CD8-positive, alpha-beta memory T cell (primary cell): ENCODE results near the gene AARSD1. TPM values are rescaled to one million over a fixed set of nuclear protein-coding genes. Genes with fewer than 3 reads are reported as not detected.
A peak's percentile ranks its signal among the peaks of the same experiment; 100 is the strongest.
"Not testable (repeated sequence)": the region's sequence is repeated elsewhere in the genome, so short reads cannot be mapped to it uniquely, and the experiment has no call there.

Experiments
- CTCF ChIA-PET: fragments of 350-600 bp; sonication (Branson Sonifier 250); formaldehyde crosslinking; loops from one replicate; lab custom pipeline; 2021; ENCODE audit warnings: antibody characterized with exemption; lab: Charles Lee
- POLR2A ChIA-PET: fragments of 350-600 bp; sonication (Branson Sonifier 250); formaldehyde crosslinking; loops from one replicate; lab custom pipeline; 2021; ENCODE audit warnings: antibody characterized with exemption; lab: Charles Lee
- DNase-seq, 5 donors: peaks; one replicate each; pipeline versions ENCODE4 v3.0.0 to v3.0.0-alpha.2; 2020 to 2022; ENCODE audit warnings: mixed read lengths in 1 of 5
- H3K27ac ChIP-seq: one replicate; pipeline ENCODE4 v1.7.0; 2013; ENCODE audit warnings: low read depth, mild to moderate bottlenecking, low read length, moderate library complexity
- H3K27me3 ChIP-seq: 2 replicates; pipeline ENCODE4 v1.7.0; 2013; ENCODE audit warnings: low read length, mild to moderate bottlenecking; ENCODE audit not compliant: insufficient read depth, poor library complexity, severe bottlenecking
- H3K36me3 ChIP-seq: 2 replicates; pipeline ENCODE4 v1.7.0; 2013; ENCODE audit warnings: mild to moderate bottlenecking, low read length, moderate library complexity; ENCODE audit not compliant: insufficient read depth
- H3K4me1 ChIP-seq: 2 replicates; pipeline ENCODE4 v1.7.0; 2013; ENCODE audit warnings: mild to moderate bottlenecking, low read length, moderate library complexity; ENCODE audit not compliant: insufficient read depth
- H3K4me3 ChIP-seq: 2 replicates; pipeline ENCODE4 v1.7.0; 2013; ENCODE audit warnings: mild to moderate bottlenecking, low read length
- H3K9me3 ChIP-seq: 2 replicates; pipeline ENCODE4 v1.7.0; 2013; ENCODE audit warnings: mild to moderate bottlenecking, low read length
- H3K27ac Mint-ChIP-seq, 8 donors: one replicate each; pipeline ENCODE4 v1.8.0; 2020 to 2021; ENCODE audit warnings: mixed read lengths in 8 of 8, mild to moderate bottlenecking in 6 of 8, inconsistent platforms in 3 of 8, moderate library complexity in 3 of 8
- H3K27me3 Mint-ChIP-seq, 2 donors: one replicate each; pipeline ENCODE4 v1.8.0; 2020 to 2021; ENCODE audit warnings: mixed read lengths in 2 of 2, mild to moderate bottlenecking in 1 of 2, moderate library complexity in 1 of 2
- H3K36me3 Mint-ChIP-seq, 3 donors: one replicate each; pipeline ENCODE4 v1.8.0; 2020 to 2021; ENCODE audit warnings: mixed read lengths in 3 of 3, inconsistent platforms in 1 of 3, mild to moderate bottlenecking in 1 of 3
- H3K4me1 Mint-ChIP-seq, 3 donors: one replicate each; pipeline ENCODE4 v1.8.0; 2020 to 2021; ENCODE audit warnings: mixed read lengths in 3 of 3, inconsistent platforms in 1 of 3, mild to moderate bottlenecking in 1 of 3
- H3K4me3 Mint-ChIP-seq, 7 donors: one replicate each; pipeline ENCODE4 v1.8.0; 2020 to 2021; ENCODE audit warnings: mixed read lengths in 7 of 7, mild to moderate bottlenecking in 6 of 7, moderate library complexity in 4 of 7, inconsistent platforms in 2 of 7
- H3K9me3 Mint-ChIP-seq, 5 donors: one replicate each; pipeline ENCODE4 v1.8.0; 2020 to 2022; ENCODE audit warnings: mixed read lengths in 5 of 5, mild to moderate bottlenecking in 3 of 5, moderate library complexity in 2 of 5, inconsistent platforms in 1 of 5
- polyA plus RNA-seq: library from polyadenylated mRNA; unstranded; fragments of 300-500 nt; fragmentation: Illumina TruSeq; gene quantifications from one replicate; pipeline ENCODE4 v1.2.3, GENCODE V29; 2021
- total RNA-seq, 2 experiments: library from RNA; stranded (reverse); gene quantifications; one replicate each; pipeline ENCODE4 v1.2.3, GENCODE V29; 2021

AARSD1 gene
- total and polyA plus RNA-seq, 3 experiments from 2014 or later, result 39.4 to 102 (median 99.1) TPM

DNA sequence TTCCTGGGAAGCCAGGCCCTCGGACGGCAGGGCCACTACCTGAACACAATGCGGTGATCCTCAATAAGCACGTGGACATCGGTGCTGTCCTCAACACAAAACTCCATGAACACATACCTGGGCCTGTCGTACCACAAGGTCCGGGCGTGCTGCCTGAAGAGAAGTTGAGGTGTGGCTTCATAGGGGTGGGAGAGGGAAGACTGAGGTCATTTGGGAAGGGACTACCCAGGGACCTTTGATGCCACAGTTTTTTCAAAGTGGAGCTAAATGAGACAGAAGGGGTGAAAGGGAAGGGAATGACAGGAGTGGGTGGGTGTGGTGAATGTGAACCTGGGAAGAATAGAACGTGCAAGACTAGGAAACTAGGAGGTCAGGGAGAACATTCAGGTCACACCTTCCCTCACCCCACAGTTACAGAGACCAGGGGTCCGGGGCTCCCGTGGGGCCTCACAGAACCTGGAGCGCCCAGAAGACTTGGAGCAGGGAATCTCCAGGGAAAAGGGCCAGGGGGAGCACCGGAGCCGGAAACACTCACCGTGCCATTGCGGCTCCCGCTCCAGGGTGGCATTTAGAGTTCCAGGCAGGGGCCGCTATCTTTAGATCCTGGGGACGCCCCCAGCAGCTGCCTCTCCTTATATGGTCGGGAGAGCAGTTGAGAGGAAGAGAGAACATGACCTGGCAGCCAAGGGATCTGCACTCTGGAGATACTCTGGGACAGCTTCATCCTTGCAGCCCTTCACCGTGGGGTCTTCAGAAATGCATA is 15.4 kb upstream of the AARSD1 start, which contains the start of gene PTGES3L:
TSS of gene PTGES3L (minus strand) at position 570 of the 763 bp plus-strand sequence. CDS start at position 543, 27 bp downstream.
- H3K9me3 ChIP-seq, result no peaks in the 10 kb centered on the region
- DNase-seq, result peak in 2 of 5 donors; percentile 5 to 6
- H3K4me1 ChIP-seq, result peaks cover 20% of the 10 kb centered on the region
- no peaks in the 10 kb centered on the region for H3K9me3 Mint-ChIP-seq
- H3K4me3 ChIP-seq, result peak within 1 kb of the TSS; percentile 88
- ChIA-PET CTCF (interaction anchor here (1.8 to 3.5 kb wide), 2 partner anchors 10 to 18 kb away, joined by 3 to 12 read pairs; partner anchors contain the start of gene RPL27), POLR2A (interaction anchor here (1.0 kb wide), 1 partner anchor 18 kb away, joined by 3 read pairs; the partner anchor contains the start of gene RPL27)
- peaks cover 24 to 39% (median 30%) of the 10 kb centered on the region in 3 donors for H3K4me1 Mint-ChIP-seq
- H3K4me3 Mint-ChIP-seq, result peak within 1 kb of the TSS; percentile 89 to 99 (median 97)
- peaks cover 0 to 5% of the 10 kb centered on the region in 2 donors for H3K27me3 Mint-ChIP-seq
- H3K36me3 ChIP-seq, result no peaks in the 10 kb centered on the region
- peaks cover 0 to 25% (median 0%) of the 10 kb centered on the region in 3 donors for H3K36me3 Mint-ChIP-seq
- H3K27ac ChIP-seq, result peak within 1 kb of the TSS; percentile 70
- no peaks in the 10 kb centered on the region for H3K27me3 ChIP-seq
- H3K27ac Mint-ChIP-seq, result peak within 1 kb of the TSS; percentile 76 to 99 (median 98)

DNA sequence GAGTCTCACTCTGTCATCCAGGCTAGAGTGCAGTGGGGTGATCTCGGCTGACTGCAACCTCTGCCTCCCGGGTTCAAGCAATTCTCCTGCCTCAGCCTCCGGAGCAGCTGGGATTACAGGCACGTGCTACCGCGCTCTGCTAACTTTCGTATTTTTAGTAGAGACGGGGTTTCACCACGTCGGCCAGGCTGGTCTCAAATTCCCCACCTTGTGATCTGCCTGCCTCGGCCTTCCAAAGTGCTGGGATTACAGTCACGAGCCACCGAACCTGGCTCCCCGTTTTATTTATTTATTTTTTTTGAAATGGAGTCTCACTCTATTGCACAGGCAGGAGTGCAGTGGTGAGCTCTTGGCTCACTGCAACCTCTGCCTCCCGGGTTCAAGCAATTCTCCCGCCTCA is 11.4 kb upstream of the AARSD1 start:
- H3K36me3 ChIP-seq, H3K27me3 ChIP-seq, CTCF ChIA-PET, H3K9me3 Mint-ChIP-seq, H3K4me1 ChIP-seq, H3K9me3 ChIP-seq, DNase-seq, H3K27ac Mint-ChIP-seq, H3K27me3 Mint-ChIP-seq, H3K27ac ChIP-seq, H3K4me3 ChIP-seq, POLR2A ChIA-PET, H3K36me3 Mint-ChIP-seq: not testable (repeated sequence)
- H3K4me3 Mint-ChIP-seq, result peak overlapping the region in 1 of 7 donors; percentile 47
- peaks cover 8 to 14% (median 14%) of the 10 kb centered on the region in 3 donors for H3K4me1 Mint-ChIP-seq

DNA sequence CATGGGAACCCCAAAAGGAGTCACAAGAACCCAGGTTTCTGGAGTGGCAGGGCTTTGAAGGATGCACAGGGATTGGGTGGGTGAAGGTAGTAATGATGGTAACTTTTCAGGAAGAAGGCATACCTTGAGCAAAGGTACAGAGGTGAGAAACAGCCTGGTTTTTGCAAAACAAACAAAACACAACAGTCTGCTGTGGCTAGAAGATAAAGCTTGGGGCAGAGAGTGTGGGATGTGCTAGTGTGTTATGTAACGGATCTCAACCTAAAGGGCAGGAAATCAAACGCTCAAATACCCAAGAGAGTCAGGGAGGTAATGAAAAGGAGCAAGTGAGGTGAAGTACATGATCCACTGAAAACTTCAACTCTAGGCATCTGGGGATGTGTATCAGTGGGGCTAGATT is 11.0 kb upstream of the AARSD1 start:
- H3K36me3 Mint-ChIP-seq, result peaks cover 0 to 3% (median 0%) of the 10 kb centered on the region in 3 donors
- POLR2A ChIA-PET, result no interaction called here
- CTCF ChIA-PET, result no interaction called here

DNA sequence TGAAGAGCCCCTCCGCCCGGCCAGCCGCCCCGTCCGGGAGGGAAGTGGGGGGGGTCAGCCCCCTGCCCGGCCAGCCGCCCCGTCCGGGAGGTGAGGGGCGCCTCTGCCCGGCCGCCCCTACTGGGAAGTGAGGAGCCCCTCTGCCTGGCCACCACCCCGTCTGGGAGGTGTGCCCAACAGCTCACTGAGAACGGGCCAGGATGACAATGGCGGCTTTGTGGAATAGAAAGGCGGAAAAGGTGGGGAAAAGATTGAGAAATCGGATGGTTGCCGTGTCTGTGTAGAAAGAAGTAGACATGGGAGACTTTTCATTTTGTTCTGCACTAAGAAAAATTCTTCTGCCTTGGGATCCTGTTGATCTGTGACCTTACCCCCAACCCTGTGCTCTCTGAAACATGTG is 9.1 kb upstream of the AARSD1 start:
- CTCF ChIA-PET, DNase-seq, H3K36me3 ChIP-seq, POLR2A ChIA-PET, H3K27me3 Mint-ChIP-seq, H3K27ac Mint-ChIP-seq, H3K9me3 Mint-ChIP-seq, H3K4me3 Mint-ChIP-seq, H3K27ac ChIP-seq, H3K36me3 Mint-ChIP-seq, H3K27me3 ChIP-seq, H3K4me1 Mint-ChIP-seq, H3K9me3 ChIP-seq, H3K4me1 ChIP-seq, H3K4me3 ChIP-seq: not testable (repeated sequence)

More for the DNA sequence above, 11.0 kb upstream of the AARSD1 start:
- no peak for DNase-seq
- no peak overlapping the region for H3K4me3 ChIP-seq
- no peak overlapping the region for H3K27ac ChIP-seq
- no peaks in the 10 kb centered on the region for H3K27me3 ChIP-seq
- H3K27ac Mint-ChIP-seq, result no peak overlapping the region
- peak overlapping the region in 2 of 7 donors; percentile 4 to 47 for H3K4me3 Mint-ChIP-seq
- no peaks in the 10 kb centered on the region for H3K9me3 Mint-ChIP-seq
- no peaks in the 10 kb centered on the region for H3K36me3 ChIP-seq
- H3K4me1 ChIP-seq, result peaks cover 7% of the 10 kb centered on the region
- H3K9me3 ChIP-seq, result no peaks in the 10 kb centered on the region
- peaks cover 6 to 11% (median 11%) of the 10 kb centered on the region in 3 donors for H3K4me1 Mint-ChIP-seq
- peaks cover 0 to 3% of the 10 kb centered on the region in 2 donors for H3K27me3 Mint-ChIP-seq

DNA sequence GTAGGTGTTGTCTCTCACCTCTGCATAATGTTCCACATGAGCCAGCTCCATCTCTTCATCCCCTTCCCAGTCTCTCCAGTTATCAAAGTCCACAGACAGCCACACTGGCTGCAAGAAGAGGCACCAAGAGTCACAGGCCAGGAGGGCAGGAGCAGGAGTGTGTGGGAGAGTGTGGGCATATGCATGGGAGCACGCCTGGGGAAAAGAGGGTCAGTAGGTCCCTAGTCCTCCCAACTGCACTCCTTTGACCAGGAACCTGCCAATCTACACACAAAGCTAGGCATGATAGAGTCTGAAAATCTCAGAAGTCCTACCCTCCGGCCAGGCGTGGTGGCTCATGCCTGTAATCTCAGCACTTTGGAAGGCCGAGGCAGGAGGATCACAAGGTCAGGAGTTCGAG is 7.3 kb upstream of the AARSD1 start:
- Mint-ChIP-seq H3K27ac (peak overlapping the region in 1 of 8 donors; percentile 14), H3K4me3 (no peak overlapping the region), H3K9me3 (no peaks in the 10 kb centered on the region), H3K4me1 (no peaks in the 10 kb centered on the region), H3K27me3 (peaks cover 0 to 2% of the 10 kb centered on the region in 2 donors), H3K36me3 (no peaks in the 10 kb centered on the region)
- ChIA-PET POLR2A (no interaction called here), CTCF (no interaction called here)
- H3K36me3 ChIP-seq, result no peaks in the 10 kb centered on the region
- DNase-seq, result no peak
- no peak overlapping the region for H3K4me3 ChIP-seq
- H3K4me1 ChIP-seq, result no peaks in the 10 kb centered on the region
- H3K27me3 ChIP-seq, result no peaks in the 10 kb centered on the region
- no peaks in the 10 kb centered on the region for H3K9me3 ChIP-seq
- H3K27ac ChIP-seq, result no peak overlapping the region

DNA sequence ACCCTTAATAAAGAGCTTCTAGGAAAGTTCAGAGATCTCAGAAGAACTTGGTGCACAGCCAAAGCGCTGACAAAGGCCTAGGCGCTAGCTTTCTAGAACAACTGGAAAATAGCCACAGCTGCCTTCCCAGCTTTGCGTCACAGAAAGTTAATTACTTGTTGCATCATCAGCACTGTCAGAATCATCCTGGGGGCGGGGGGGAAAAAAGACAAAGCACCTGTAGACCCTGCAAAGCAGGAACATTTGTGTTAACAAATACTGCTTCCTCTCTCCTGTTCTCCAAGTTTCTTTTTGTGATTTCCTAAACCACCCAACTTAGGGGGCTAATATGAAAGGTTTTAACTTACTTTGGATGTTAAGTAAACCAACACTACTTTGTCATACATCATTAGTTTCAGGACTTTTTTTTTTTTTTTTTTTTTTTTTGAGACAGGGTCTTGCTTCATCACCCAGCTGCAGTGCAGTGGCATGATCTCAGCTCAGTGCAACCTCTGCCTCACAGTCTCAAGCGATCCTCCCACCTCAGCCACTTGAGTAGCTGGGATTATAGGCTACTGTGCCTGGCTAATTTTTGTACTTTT is 4.8 kb upstream of the AARSD1 start:
- no peak overlapping the region for H3K27ac ChIP-seq
- no peaks in the 10 kb centered on the region for H3K36me3 ChIP-seq
- Mint-ChIP-seq H3K27ac (no peak overlapping the region), H3K4me1 (peaks cover 5 to 6% (median 6%) of the 10 kb centered on the region in 3 donors), H3K36me3 (peaks cover 0 to 6% (median 4%) of the 10 kb centered on the region in 3 donors), H3K4me3 (no peak overlapping the region), H3K9me3 (peaks cover 0 to 3% (median 0%) of the 10 kb centered on the region in 5 donors), H3K27me3 (peaks cover 0 to 2% of the 10 kb centered on the region in 2 donors)
- no peak overlapping the region for H3K4me3 ChIP-seq
- H3K9me3 ChIP-seq, result no peaks in the 10 kb centered on the region
- no peak for DNase-seq
- H3K4me1 ChIP-seq, result no peaks in the 10 kb centered on the region
- ChIA-PET POLR2A (interaction anchor here (0.5 kb wide), 1 partner anchor 52 kb away, joined by 5 read pairs; no protein-coding TSS in a partner anchor), CTCF (interaction anchor here (1.1 kb wide), 1 partner anchor 10 kb away, joined by 3 read pairs; the partner anchor contains the start of gene PTGES3L)
- no peaks in the 10 kb centered on the region for H3K27me3 ChIP-seq

DNA sequence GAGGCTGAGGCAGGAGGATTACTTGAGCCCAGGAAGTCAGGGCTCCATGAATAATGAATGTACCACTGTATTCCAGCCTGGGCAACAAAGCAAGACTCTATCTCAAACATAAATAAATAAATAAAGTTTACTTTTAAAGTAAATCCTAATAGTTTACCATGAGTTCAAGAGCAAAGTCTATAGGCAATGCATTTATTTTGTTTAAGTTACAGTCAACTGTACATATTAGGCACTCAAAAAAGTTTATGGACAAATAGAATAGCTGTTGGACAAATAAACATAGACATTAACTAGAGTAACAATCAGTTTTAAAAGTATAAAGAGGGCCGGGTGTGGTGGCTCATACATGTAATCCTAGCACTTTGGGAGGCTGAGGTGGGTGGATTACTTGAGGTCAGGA is 3.7 kb upstream of the AARSD1 start:
- H3K27ac ChIP-seq, result no peak overlapping the region
- Mint-ChIP-seq H3K36me3 (peaks cover 0 to 11% (median 6%) of the 10 kb centered on the region in 3 donors), H3K27me3 (peaks cover 0 to 2% of the 10 kb centered on the region in 2 donors), H3K4me1 (peaks cover 12 to 16% (median 14%) of the 10 kb centered on the region in 3 donors), H3K9me3 (peaks cover 0 to 3% (median 0%) of the 10 kb centered on the region in 5 donors), H3K27ac (peak overlapping the region in 1 of 8 donors; percentile 52), H3K4me3 (no peak overlapping the region)
- no peaks in the 10 kb centered on the region for H3K9me3 ChIP-seq
- peaks cover 8% of the 10 kb centered on the region for H3K4me1 ChIP-seq
- no peaks in the 10 kb centered on the region for H3K36me3 ChIP-seq
- ChIA-PET POLR2A (no interaction called here), CTCF (no interaction called here)
- H3K4me3 ChIP-seq, result no peak overlapping the region
- DNase-seq, result no peak
- H3K27me3 ChIP-seq, result no peaks in the 10 kb centered on the region

DNA sequence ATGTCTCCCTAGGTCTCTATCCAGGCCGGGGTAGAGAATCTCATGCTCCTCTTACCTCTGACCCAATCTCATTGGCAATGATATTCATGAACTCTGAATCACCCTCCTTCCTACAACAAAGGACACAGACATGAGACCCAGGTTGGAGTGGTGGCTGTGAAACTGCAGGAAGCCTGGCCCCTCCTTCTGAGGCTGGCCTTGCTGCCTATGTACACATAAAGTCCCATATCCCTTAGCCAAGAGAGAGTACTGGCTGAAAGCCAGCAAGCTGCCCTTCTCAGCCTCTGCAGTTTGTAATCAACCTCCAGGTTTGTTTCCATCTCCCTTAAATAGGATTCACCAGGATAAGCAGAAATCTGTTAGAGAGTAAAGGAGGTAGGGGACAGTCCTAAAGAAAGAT is 10.6 kb downstream of the AARSD1 start:
- Mint-ChIP-seq H3K9me3 (no peaks in the 10 kb centered on the region), H3K4me1 (no peaks in the 10 kb centered on the region), H3K27ac (peak overlapping the region in 2 of 8 donors; percentile 26 to 43), H3K4me3 (no peak overlapping the region), H3K36me3 (peaks cover 4 to 79% (median 20%) of the 10 kb centered on the region in 3 donors), H3K27me3 (no peaks in the 10 kb centered on the region)
- no peaks in the 10 kb centered on the region for H3K27me3 ChIP-seq
- POLR2A ChIA-PET, result no interaction called here
- H3K4me3 ChIP-seq, result no peak overlapping the region
- CTCF ChIA-PET, result interaction anchor here (0.6 kb wide), 1 partner anchor 390 kb away, joined by 3 read pairs; no protein-coding TSS in a partner anchor
- no peaks in the 10 kb centered on the region for H3K9me3 ChIP-seq
- DNase-seq, result no peak
- H3K27ac ChIP-seq, result no peak overlapping the region
- H3K36me3 ChIP-seq, result peaks cover 33% of the 10 kb centered on the region
- H3K4me1 ChIP-seq, result no peaks in the 10 kb centered on the region
